ENCODE measurements around the gene TDRKH.

The TDRKH gene
- 2.8 to 22.5 (median 11.6) reads per million in 17 experiments for total RNA-seq

- DNase-seq = peak; percentile 98 to 99 (median 99)
Observed at GRCh38 chr1:151790071-151790939, at the start of gene TDRKH. Gene TDRKH, minus strand, starts transcription at chr1:151790500. Its CDS starts 7,478 bp downstream, at chr1:151783022.

DNA sequence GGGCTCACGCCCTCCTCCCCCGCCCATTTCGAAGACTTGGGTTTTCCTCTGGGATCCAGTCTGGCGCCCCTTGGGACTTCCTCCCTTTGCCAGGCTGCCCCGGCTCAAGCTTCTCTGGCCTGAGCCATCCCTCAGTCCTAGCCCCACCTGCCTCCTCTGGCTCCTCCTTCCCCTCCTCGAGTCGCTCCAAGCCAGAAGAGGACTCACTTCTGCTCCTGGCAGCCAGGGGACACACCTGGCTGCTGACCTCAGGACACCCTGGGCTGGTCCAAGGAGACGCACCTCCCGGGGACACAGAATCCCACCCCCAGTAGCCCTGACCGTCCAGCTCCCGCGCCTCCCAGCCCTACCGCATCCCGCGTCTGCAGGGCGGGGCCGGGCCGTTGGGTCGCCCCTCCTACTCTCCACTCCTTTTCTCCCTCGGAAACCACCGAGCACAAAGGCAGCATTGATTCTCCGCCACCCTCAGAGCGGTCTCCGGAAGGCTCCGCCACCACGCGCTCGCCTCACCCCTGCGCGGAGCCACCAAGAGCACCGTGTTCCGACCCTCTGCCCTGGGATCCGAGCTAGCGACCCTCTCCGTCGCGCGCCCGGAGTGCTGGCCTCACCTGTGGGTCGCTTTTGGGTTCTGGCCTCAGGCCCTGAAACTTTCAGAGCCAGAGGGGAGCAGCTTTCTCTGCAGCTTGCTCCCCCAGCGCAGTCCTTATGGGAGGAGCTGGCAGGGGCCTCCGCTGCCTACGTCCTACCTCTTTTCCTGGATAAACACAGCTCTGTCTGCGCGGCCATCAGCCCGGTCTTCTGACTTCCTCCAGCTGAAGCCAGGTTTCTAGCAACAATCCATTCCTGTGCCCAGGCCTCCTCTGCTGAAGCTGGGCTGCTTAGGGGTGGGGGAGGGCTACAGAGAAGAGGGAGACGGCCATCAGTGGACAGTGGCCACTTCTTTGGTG lies 49.4 kb upstream of the TDRKH start, which contains the start of gene C2CD4D:
Gene C2CD4D, minus strand, starts transcription at position 364 of the 947 bp plus-strand sequence. CDS start 831 bp downstream, outside the sequence.
- DNase-seq = peak in 1 of 4 experiments; percentile 22

DNA sequence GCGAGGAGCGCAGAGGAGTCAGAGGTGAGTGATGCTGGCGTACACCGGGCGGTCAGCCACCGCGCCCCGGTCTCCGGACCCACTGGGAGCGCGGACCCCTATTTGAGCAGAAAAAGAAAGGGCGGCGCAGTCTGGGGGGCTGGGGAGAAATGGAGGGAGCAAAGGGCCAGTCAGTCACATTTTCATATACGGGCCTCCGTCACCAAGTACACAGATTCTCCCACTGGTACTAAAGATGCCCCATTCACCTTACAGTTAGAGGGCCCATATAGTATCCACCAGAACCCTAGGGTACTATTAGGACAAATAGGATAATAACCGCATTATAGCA lies 48.7 kb upstream of the TDRKH start:
- no peak for DNase-seq

DNA sequence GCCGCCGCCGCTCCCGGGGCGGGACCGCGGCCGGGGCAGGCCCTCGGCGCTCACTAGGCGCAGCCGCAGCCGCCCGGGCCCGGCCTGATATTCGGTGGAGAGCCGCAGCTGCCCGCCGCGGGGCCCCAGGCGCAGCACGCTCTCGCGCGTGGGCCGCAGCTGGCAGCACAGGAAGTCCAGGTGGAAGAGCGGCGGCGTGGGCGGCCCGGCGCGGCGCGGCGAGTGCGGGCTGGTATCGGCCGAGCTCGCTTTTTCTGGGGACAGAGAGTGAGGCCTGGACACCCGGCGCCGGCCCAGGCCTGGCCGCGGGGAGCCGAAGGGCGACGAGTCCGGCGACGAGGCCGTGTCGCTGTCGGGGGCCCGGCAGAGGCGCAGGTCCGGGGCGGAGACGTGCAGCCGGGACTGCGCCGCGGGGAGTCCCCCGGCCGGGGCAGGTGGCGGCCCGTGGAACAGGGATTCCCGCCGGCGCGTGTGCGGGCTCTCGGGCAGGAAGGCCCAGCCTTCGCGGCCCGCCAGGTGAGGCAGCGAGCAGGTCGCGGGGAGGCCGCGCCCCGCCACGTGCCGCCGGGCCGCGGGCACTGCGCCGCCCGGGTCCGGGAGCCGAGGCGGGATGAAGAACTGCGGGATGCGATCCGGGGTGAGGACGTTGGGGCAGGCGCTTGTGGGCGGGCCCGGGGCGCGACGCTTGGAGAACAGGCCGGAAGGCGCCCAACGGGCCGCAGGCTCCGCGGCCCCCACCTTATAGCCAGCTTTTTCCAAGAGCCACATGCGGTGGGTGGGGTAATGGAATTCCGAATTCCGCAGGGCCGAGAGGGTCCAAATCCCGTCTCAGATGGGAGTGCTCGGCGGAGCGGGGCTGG lies 48.2 kb upstream of the TDRKH start:
- peak; percentile 24 to 72 (median 51) for DNase-seq

DNA sequence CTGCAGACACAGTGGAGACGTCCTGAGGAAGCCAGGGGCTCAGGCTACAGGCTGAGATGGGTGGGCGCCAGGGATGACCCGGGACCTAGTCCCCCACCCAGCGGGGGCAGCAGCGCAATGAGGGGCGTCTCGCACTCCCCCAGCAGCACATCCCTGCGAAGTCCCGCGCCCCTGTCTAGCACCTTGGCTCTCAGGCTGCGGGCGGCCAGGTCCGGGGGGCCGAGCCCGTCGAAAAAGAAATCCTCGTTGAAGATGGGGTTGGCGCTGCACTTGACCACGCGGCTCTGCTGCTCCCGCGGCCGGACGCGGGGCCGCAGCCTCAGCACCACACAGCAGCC lies 47.6 kb upstream of the TDRKH start:
- no peak for DNase-seq

DNA sequence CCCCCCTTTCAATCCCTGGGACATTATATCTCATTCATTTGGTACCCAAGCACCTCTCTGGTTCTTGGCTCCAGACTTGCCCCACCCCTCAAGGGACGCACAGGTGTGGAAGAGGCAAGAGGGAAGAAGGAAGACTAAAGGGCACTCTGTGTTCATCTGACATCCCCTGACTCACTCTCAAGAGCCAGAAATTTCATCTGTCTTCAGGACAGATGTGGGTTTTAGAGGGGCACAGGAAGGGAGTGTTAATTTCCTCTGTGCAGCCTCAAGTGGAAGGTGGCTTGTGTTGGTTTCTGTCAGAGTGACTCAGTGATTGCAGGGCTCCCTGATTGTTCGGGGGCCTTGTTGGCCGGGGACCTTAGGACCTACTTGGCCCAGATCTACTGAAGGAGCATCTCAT lies 46.9 kb upstream of the TDRKH start:
- DNase-seq = no peak

- DNase-seq = no peak
Observed at GRCh38 chr1:151835596-151835995, 45.3 kb upstream of the TDRKH start.

- DNase-seq = peak; percentile 30 to 62 (median 58)
Observed at GRCh38 chr1:151834239-151834638, 43.9 kb upstream of the TDRKH start.

DNA sequence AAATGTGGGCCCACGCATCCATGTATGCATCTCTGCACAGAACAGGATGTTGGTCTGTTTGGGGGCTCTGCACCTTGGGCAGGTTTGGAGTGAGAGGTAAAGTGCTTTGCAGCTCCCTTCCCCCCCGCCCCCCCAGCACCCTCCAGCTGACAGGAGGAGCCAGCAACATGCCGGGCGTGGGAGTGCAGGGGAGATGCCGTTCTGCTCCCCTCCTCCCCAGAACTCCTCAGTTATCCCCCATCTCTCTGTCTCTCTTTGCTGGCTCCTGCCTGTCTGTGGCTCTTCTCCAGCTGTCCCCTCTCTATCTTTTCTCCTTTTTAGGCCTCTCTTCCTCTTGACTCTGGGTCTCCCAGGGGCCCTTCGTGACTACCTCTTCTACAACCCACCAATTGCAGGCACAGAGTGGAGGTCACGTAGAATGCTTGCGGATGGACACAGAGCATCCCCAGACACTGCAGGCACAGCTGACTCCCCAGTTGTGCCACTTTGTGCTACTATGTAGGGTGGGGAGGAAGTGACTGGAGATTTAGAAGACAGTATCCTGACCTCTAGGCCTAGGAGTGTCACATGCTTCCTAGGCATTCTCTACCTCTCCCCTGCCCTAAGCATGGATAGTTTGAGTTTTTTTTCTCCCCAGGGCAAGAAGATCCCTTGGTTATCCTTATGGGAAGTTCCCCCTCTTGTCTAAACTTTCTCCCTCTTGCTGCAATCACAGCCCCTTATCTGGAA lies 43.0 kb upstream of the TDRKH start:
- peak in 3 of 4 experiments; percentile 38 to 53 (median 48) for DNase-seq

DNA sequence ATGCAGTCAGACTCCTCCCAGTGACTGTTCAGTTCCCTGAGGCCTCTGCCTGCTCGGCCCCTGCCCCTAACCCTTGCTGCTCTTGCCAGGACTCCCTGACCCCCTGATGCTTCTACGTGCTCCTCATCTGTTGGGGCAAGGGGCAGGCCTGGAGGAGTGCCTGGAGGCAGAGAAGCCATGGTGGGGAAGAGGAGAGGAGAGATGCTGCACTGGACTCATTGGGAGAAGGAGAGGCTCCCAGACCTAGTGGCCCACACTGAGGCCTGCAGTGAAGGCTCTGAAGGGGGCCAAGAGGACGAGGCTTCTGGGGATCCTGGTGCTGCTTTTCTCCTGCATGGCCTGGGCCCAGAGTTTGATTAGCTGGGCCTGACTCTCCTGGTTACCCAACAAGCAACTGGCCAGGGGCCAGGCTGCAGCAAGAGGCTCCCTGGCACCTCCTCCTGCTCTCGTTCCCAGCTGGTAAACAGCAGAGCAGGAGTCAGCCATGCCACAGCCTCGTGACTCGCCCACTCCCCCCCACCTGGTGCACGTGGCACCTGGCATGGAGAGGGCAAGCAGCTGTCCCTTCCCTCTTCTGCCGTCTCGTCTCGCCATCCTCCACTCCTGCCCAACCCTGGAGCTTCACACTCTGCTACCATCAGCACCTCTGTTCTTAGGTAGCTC lies 42.1 kb upstream of the TDRKH start:
- no peak for DNase-seq

GRCh38 chr1:151831605-151832004 lies 41.3 kb upstream of the TDRKH start, which contains the start of gene RORC:
Gene RORC, minus strand, starts transcription at chr1:151831802. Its CDS starts 38 bp downstream, at chr1:151831764.
- no peak for DNase-seq

GRCh38 chr1:151831256-151831591 lies 40.9 kb upstream of the TDRKH start:
- no peak for DNase-seq

DNA sequence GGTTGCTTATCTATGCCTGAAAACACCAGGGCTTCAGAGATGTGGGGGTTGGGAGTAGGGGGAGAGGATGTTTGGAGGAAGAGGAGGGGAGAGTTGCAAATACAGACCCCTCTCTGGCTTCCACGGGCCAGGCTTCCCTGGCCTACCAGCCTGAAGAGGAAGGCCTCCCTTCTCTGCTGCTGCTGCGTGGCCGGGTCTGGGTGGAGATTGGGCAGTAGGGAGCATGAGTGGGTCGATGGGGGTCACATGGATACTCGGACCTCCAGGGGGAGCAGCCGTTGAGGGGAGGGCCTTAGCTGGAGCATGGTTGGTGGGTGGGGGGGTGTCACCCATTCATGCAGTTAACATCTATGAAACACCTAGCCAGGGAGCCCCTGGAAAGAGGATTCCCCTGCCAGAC lies 39.8 kb upstream of the TDRKH start:
- DNase-seq = no peak

- no peak for DNase-seq
Observed at GRCh38 chr1:151829352-151830046, 39.2 kb upstream of the TDRKH start.

GRCh38 chr1:151828921-151829320 lies 38.6 kb upstream of the TDRKH start:
- peak; percentile 28 to 72 (median 64) for DNase-seq

DNA sequence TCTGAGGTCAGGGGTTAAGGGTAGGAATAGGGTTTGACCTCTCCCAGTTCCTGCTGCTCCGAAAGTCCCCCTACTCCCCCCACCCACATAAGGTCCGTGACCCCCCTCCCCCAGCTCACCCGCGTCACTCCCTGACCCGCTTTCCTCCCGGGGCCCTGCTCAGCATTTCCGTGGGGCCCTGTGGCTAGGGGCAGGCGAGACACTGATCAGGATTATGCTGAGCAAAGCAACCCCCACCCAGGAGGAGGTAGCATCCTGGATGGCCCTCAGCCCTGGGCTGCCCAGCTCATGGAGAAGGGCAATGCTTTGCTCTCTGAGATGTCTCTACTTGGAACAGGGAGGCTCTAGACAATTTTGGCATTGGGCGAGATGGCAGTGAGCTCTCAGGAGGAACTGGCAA lies 37.6 kb upstream of the TDRKH start:
- DNase-seq = no peak

DNA sequence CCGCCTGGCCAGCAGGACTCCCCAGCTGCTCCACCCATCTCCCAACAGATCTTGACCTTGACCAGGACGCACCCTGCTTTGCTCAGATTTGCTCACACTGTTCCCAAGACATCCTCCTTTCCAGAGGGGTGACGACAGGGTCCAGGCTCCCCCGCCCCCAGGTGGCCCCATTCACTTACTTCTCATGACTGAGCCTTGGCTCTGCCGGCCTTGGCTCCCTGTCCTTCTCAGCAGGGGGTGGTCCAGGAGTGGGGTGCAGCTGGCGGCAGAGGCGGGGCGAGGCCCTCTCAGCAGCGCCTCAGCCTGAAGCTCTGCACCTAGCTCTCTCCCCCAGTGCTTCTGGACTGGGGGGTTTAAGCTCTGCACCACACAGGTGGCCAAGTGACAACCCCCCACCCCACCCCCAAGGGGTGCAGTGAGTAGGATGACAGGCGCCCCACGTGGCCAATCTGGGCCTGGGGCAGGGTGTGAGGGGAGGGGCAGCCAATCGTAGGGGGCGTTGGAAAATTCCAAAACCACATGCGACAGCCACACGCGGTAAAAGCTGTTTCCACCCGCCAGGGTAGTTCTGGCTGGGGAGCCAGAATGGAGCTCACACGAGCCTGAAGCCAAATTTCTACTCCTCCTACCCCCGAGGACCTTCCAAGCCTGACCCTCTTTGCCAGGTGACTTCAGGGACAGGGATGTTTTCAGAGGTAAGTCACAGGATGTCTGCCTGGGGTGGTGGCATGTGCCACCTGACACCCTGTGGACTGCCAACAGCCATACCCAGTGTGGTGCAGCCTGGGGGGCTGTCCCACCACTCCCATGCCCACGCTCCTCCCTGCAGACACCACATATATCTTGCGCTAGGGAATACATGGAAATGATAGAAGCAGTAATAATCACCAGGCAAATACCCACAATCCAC lies 35.7 kb upstream of the TDRKH start:
- no peak for DNase-seq

DNA sequence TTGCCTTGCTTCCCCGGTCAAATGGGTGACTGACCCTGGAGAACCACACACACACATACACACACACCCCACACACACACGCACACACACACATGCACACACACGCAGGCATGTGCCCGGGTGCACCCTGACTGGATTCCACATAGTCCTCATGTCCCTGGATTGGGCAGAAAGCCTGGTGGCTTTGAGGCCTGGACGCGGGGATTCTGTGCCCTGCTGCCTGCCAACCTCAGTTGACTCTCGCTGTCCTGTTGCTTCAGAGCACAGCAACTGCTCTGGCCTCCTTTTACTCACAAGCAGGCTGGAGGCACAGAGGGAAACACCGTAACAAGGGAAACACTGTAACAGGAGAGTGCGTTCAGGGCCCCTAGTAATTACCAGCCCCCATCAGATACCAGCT lies 34.9 kb upstream of the TDRKH start:
- no peak for DNase-seq

- DNase-seq = no peak
Observed at GRCh38 chr1:151823175-151823574, 32.9 kb upstream of the TDRKH start.

Data from suppressor macrophage (primary cell).